ENCODE measurements around the gene SYNDIG1.

SYNDIG1 gene

DNA sequence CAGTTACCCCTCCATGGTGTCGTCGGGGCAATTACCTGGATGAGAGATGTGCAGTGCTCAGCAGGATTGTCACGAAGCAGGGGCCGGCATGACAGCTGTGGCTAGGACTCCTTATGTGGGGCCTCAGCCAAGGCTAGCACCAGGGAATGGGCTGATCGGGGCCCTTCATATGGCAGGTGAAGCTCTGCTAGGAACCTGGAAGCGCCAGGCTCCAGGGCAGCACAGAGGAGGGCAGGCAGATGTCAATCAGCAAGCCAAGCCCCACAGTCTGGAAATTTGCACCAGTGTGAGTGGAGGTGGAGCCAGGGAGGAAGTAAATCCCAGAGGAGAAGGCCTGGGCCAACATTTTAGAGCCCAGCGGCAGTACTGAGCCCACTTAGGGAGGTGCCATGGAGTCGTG lies 21.2 kb downstream of the SYNDIG1 start:
- H3K4me3 Mint-ChIP-seq = no peak overlapping the region
- H3K27me3 Mint-ChIP-seq = no peaks in the 10 kb centered on the region
- H3K9me3 Mint-ChIP-seq (ENCODE audit: low read depth) = no peaks in the 10 kb centered on the region
- no peak overlapping the region for H3K27ac Mint-ChIP-seq
- peaks cover 2% of the 10 kb centered on the region for H3K4me1 Mint-ChIP-seq (ENCODE audit: low read depth)
- H3K36me3 Mint-ChIP-seq = no peaks in the 10 kb centered on the region

DNA sequence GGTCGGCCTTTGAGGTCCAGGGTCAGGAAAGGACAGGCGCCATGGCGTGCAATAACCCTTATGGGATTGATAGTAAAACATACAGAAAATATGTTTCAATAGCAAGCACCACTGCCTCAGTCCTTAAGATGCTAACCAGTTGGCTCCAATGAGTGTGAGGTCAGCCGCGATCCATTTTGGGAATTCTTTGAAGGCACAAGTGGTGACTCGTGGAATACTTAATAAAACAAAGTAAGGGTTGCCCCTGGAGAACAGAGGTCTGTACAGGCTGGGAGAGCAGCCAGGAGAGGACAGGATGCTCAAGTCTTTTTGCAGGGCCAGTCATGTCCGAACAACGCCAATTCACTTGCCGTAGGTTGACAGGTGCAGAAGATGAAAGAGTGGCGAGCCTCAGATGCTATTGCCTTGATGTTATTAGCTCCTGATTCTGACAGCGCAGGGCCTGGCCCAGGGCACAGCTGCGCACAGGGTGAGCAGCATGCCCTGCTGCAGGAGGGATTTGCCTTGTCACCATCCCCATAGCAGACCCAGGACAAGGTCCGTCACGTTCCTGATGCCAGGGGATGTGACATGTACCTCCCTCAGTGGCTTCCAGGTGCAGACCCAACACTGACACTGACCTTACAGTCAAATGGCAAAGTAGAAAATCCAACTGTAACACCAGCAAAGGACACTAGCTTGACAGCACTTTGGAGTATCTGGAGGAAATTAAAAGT lies 21.8 kb downstream of the SYNDIG1 start:
- H3K9me3 Mint-ChIP-seq (ENCODE audit: low read depth) = no peaks in the 10 kb centered on the region
- H3K4me3 Mint-ChIP-seq = no peak overlapping the region
- H3K27ac Mint-ChIP-seq = no peak overlapping the region
- H3K27me3 Mint-ChIP-seq = no peaks in the 10 kb centered on the region
- no peaks in the 10 kb centered on the region for H3K36me3 Mint-ChIP-seq
- no peaks in the 10 kb centered on the region for H3K4me1 Mint-ChIP-seq (ENCODE audit: low read depth)

DNA sequence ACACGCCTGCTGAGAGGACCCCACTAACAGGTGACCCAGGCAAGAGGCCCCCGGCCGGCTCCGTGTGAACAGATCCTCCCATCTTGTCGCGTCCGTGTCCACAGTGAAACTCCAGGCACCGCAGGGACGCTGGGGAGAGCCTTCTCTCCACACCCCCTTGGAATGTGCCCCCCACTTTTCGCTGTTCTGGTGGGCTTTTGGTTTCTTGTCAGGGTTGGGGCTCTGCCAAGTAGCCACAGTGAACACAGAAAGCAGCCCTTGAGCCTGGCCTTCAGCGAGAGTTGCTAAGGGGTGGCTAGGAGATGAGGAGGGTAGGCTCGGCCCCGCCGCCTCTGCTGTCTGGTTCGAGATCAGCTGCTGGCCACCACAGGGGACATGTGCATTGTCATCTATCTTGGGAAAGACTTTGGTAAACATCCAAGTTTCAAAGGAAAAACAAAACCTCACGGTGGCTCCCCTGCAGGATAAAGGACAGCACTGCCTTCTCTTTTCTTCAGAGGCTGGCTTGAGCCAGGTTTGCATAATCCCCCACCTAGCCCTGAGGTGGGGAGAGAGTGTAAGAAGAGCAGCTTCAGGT lies 22.7 kb downstream of the SYNDIG1 start:
- Mint-ChIP-seq H3K4me3 (no peak overlapping the region), H3K36me3 (no peaks in the 10 kb centered on the region), H3K4me1 (ENCODE audit: low read depth) (no peaks in the 10 kb centered on the region), H3K9me3 (ENCODE audit: low read depth) (no peaks in the 10 kb centered on the region), H3K27ac (no peak overlapping the region), H3K27me3 (no peaks in the 10 kb centered on the region)

DNA sequence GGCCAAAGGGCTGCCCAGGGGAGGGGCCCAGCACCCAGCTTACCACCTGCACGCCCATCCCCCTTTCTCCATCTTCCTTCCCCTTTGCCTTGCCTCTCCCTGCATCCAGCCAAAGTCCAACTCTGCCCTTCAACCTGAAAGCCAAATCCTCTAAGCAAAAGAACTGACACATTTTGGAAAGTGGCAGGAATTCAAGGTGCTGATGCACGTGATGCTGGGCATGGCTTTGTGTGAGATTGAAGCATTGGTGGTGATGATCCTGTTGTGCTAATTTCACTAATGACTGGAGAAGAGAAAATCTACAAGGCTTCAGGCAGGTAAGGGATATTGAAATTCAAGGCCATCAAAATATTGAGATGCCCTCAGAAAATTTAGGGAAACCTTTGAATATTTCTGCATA lies 23.3 kb downstream of the SYNDIG1 start:
- no peak overlapping the region for H3K4me3 Mint-ChIP-seq
- no peaks in the 10 kb centered on the region for H3K9me3 Mint-ChIP-seq (ENCODE audit: low read depth)
- H3K27me3 Mint-ChIP-seq = no peaks in the 10 kb centered on the region
- H3K36me3 Mint-ChIP-seq = no peaks in the 10 kb centered on the region
- H3K27ac Mint-ChIP-seq = no peak overlapping the region
- H3K4me1 Mint-ChIP-seq (ENCODE audit: low read depth) = no peaks in the 10 kb centered on the region

DNA sequence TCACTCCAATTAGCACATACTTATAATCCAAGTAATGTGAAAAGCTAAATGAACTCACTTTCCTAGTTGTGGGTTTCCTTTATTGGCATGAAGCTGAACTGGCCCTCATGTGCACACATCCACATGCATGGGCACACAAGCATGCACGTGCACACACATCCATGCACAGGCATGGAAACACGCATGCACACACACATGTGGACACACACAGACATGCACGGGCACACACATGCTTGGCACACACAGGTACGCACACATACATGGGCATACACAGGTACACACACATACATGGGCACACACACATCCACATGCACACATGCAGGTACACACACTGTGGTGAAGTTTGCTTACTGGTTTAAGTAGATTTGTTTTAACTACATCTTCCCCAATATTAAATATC lies 23.8 kb downstream of the SYNDIG1 start:
- no peaks in the 10 kb centered on the region for H3K27me3 Mint-ChIP-seq
- H3K4me3 Mint-ChIP-seq = no peak overlapping the region
- no peaks in the 10 kb centered on the region for H3K4me1 Mint-ChIP-seq (ENCODE audit: low read depth)
- H3K27ac Mint-ChIP-seq = no peak overlapping the region
- H3K9me3 Mint-ChIP-seq (ENCODE audit: low read depth) = no peaks in the 10 kb centered on the region
- no peaks in the 10 kb centered on the region for H3K36me3 Mint-ChIP-seq

DNA sequence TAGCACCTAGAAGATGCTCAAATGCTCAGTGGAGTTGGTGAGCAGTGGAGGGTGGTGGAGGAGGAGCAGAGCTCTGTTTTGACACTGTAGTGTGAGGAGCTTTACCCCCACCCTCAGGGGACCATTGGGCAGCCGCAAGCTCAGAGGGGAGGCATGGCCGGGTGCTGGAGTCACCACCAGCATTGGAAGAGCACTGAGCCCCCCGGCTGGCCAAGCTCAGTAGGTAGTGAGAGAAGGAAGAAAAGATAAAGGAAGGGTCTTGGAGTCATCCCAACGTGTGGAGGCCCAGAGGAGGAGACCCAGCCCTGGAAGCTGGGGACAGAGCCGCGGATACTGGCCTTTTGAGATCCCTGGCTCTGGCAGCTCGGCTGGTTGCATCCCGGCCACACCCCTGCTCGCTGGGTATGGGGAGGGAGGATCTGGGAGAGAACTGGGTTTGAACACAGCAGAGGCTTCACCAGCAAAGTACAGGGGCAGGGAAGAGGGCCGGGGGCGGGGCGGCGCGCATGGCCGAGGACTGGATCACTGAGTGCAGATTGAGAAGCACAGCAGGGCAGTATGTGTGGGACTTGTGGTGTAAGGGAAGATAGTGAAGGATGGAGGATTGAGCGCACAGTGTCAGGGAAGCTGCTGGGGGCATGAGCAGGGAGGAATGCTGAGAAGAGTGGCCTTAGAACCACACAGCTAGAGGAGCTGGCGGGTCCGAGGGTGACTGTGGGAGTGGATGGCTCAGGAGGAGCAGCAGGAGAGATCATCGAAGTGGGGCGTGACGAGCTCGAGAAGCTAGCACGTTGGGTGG lies 24.4 kb downstream of the SYNDIG1 start:
- Mint-ChIP-seq H3K27ac (no peak overlapping the region), H3K4me1 (ENCODE audit: low read depth) (no peaks in the 10 kb centered on the region), H3K9me3 (ENCODE audit: low read depth) (no peaks in the 10 kb centered on the region), H3K27me3 (no peaks in the 10 kb centered on the region), H3K4me3 (no peak overlapping the region), H3K36me3 (no peaks in the 10 kb centered on the region)

DNA sequence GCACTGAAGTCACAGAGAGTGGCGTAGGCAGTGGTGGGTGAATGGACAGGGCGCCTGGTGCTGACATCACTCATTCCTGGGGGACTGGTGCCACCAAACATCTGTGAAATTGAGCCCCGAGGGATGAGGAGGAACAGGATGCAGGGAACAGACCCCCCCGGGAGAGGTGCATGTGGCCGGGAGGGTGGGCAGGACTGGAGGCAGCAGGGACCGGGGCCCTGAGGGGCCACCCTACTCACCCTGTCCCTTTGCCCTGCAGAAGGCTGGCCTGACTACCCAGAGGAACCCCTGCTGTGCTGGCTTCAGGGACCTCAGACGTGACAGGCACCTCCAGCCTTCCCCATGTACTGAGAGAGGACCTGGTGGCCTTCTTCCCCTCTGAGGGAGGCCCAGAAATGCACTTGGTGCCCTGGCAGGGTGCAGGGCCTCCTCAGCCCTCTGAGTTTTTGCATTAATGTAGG lies 25.1 kb downstream of the SYNDIG1 start:
- no peak overlapping the region for H3K27ac Mint-ChIP-seq
- no peaks in the 10 kb centered on the region for H3K27me3 Mint-ChIP-seq
- H3K4me1 Mint-ChIP-seq (ENCODE audit: low read depth) = no peaks in the 10 kb centered on the region
- no peaks in the 10 kb centered on the region for H3K36me3 Mint-ChIP-seq
- no peak overlapping the region for H3K4me3 Mint-ChIP-seq
- no peaks in the 10 kb centered on the region for H3K9me3 Mint-ChIP-seq (ENCODE audit: low read depth)

DNA sequence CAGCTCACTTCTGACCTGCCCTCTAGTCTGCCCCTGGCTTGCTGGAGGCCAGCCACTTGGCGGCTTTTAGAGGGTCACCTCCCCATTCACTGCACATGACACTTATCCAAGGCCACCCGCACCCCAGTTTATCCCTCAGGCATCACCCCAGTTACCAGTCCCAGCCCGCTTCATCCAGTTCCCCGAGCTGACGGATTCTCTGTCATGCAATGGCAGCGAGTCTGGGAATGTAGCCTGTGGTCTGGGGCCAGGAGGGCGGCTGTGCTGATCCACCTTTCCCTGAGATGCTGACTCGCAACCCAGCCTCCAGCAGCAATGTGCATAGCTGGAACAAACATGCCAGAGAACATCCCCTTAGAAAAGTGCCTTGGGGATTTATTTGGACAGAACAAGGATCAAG lies 25.8 kb downstream of the SYNDIG1 start:
- Mint-ChIP-seq H3K4me3 (no peak overlapping the region), H3K9me3 (ENCODE audit: low read depth) (no peaks in the 10 kb centered on the region), H3K27ac (no peak overlapping the region)

DNA sequence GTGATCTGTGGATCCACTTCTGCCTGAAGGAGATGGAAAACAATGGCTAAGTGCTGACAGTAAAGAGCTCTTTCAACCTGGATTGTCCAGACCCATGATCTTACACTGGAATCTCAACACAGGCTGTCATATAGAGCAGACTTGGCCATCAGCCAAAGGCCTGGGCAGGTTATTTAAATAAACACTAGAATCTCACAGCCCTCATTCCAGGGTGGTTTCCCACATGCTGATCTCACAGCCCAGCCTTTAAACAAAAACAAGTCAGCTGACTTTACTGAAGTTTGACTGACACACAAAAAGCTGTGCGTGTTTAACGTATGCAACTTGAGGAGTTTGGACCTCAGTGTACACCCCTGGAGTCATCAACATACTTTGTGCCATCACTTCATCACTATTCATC lies 28.4 kb downstream of the SYNDIG1 start:
- Mint-ChIP-seq H3K4me3 (no peak overlapping the region), H3K27me3 (no peaks in the 10 kb centered on the region), H3K27ac (no peak overlapping the region), H3K9me3 (ENCODE audit: low read depth) (no peaks in the 10 kb centered on the region), H3K36me3 (no peaks in the 10 kb centered on the region), H3K4me1 (ENCODE audit: low read depth) (no peaks in the 10 kb centered on the region)

More for the DNA sequence above, 25.8 kb downstream of the SYNDIG1 start:
- Mint-ChIP-seq H3K27me3 (no peaks in the 10 kb centered on the region), H3K4me1 (ENCODE audit: low read depth) (no peaks in the 10 kb centered on the region), H3K36me3 (no peaks in the 10 kb centered on the region)

DNA sequence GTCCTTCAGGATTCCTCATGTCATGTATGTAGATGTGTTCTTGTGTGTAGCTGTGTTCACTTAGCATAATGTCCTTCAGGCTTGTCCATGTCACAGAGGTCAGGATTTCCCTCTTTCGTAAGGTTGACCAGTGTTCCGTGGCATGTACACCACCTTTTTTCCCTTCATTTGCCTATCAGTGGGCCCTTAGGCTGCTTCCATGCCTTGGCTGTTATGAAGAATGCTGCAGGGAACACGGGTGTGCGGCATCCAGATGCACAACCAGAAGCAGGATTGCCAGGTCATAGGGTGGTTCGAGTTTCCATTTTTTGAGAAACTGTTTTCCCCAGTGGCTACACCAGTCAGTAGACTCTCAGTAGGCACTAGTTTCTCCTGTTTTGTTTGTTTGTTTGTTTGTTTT lies 29.2 kb downstream of the SYNDIG1 start:
- Mint-ChIP-seq H3K4me3 (no peak overlapping the region), H3K36me3 (no peaks in the 10 kb centered on the region), H3K9me3 (ENCODE audit: low read depth) (no peaks in the 10 kb centered on the region), H3K27ac (no peak overlapping the region), H3K4me1 (ENCODE audit: low read depth) (no peaks in the 10 kb centered on the region), H3K27me3 (no peaks in the 10 kb centered on the region)

DNA sequence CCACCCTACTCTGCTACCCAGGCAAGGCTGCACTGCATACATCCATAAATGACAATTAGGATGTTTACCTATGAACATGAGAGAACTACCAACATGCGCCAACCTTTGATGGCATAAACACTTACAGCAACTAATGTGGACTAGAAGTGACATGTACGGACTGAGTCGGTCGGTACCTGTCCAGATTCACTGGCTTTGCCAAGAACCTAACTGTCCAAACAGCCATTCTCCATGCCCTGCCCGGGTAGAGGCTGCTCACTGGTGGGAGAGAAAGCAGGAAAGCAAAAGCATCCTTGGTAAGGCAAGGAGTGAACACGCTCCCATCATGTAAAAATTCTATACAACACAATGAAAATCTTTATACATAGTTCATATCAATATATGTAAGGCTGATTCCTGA lies 30.0 kb downstream of the SYNDIG1 start:
- H3K27me3 Mint-ChIP-seq = no peaks in the 10 kb centered on the region
- H3K36me3 Mint-ChIP-seq = no peaks in the 10 kb centered on the region
- H3K9me3 Mint-ChIP-seq (ENCODE audit: low read depth) = no peaks in the 10 kb centered on the region
- H3K27ac Mint-ChIP-seq = no peak overlapping the region
- H3K4me3 Mint-ChIP-seq = no peak overlapping the region
- no peaks in the 10 kb centered on the region for H3K4me1 Mint-ChIP-seq (ENCODE audit: low read depth)

DNA sequence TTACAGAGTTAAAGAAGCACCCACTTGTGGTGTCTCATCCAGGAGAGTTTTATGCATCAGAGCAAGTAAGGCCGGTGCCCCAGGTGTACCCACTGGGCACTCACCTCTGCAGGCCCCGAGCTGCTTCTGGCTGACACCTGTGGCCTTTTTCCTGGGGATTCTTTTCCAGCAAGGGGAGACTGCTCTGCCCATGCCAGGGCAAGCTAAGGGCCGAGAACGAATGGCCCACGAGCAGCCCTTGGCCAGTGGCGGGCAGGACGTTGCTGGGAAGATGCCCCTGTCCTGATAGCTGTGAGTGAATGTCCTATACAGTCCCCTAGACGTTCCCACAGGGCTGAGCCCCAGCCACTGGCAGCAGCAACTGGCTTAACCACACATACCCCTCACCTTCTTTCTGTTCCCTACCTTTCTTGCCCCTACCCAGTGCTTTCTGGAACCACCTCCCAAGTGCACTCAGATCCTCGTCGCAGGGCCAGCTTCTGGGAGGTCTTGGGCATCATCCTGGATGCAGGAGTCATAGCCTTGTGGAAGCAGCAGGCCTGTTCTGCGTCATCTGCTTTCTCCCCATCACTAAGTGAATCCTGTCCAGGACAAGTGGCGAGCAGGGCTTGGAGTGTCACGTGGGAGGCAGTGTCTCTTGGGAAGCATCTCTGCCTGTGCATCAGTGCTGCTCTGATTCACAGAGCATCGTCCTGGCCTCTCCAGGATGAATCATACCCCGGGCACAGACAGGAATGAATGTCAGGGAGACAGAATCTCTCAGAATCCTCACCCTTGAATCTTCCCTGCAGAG lies 32.5 kb downstream of the SYNDIG1 start:
- Mint-ChIP-seq H3K4me1 (ENCODE audit: low read depth) (no peaks in the 10 kb centered on the region), H3K27ac (no peak overlapping the region), H3K27me3 (no peaks in the 10 kb centered on the region), H3K9me3 (ENCODE audit: low read depth) (no peaks in the 10 kb centered on the region), H3K4me3 (no peak overlapping the region), H3K36me3 (no peaks in the 10 kb centered on the region)

DNA sequence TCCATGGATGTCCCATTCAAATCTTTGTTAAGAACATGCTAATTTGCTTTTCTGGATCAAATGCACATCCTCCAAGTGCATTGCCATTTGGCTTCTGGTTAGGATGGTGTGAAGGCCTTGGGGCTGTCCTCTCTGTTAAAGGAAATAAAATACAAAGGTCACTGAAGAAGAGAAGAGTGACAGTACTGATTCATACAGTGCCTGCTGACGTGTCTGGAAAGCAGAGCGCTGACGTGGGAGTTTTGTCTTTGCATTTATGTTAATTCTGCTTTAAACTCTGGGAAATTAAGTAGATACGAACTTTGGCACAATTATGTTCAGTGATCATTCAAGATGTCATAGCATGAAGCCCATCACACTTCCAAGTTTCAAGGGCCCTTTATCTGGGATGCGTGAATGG lies 33.2 kb downstream of the SYNDIG1 start:
- no peaks in the 10 kb centered on the region for H3K9me3 Mint-ChIP-seq (ENCODE audit: low read depth)
- H3K36me3 Mint-ChIP-seq = no peaks in the 10 kb centered on the region
- no peaks in the 10 kb centered on the region for H3K4me1 Mint-ChIP-seq (ENCODE audit: low read depth)

DNA sequence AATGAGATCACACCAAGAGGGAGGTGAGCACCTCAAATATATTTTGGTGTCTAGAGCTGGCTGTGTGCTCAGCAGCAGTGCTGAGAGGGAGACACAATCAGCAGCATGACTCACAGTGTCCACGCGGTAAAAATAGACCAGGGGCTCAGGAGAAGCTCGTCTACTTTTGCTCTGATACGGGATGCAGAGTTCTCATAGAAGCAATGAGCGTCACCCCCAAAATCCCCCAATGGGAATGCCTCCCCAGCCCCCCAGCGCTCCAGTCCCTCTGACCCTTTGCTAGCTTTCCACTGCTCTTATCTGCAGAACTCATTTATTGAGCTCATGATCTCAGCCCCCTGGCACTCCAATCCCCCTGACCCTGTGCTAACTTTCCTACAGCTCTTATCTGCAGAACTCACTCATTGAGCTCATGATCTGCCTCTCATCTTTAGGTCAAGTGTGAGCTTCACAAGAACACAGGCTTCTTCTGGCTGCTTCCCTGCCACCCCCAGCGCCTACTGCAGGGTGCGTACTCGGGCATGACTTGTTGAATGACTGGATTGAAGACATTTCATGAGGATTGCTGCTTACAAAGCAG lies 34.0 kb downstream of the SYNDIG1 start:
- no peak overlapping the region for H3K27ac Mint-ChIP-seq
- no peaks in the 10 kb centered on the region for H3K27me3 Mint-ChIP-seq
- H3K36me3 Mint-ChIP-seq = no peaks in the 10 kb centered on the region
- H3K9me3 Mint-ChIP-seq (ENCODE audit: low read depth) = no peaks in the 10 kb centered on the region
- H3K4me3 Mint-ChIP-seq = no peak overlapping the region
- no peaks in the 10 kb centered on the region for H3K4me1 Mint-ChIP-seq (ENCODE audit: low read depth)

More for the DNA sequence above, 33.2 kb downstream of the SYNDIG1 start:
- no peak overlapping the region for H3K4me3 Mint-ChIP-seq
- no peak overlapping the region for H3K27ac Mint-ChIP-seq
- no peaks in the 10 kb centered on the region for H3K27me3 Mint-ChIP-seq
